ENCODE measurements around the gene HMMR. TPM values are rescaled to one million over a fixed set of nuclear protein-coding genes. Genes with fewer than 3 reads are reported as not detected.

Gene HMMR
- polyA plus RNA-seq, 1 donor from 2014 or later: not detected

GRCh38 chr5:163478126-163478981 lies 17.9 kb downstream of the HMMR start:
- Mint-ChIP-seq H3K9me3 (no peaks in the 10 kb centered on the region), H3K4me1 (peaks cover 0 to 8% (median 0%) of the 10 kb centered on the region in 3 donors), H3K27ac (peak overlapping the region in 1 of 3 donors; percentile 41), H3K36me3 (peaks cover 3% of the 10 kb centered on the region), H3K27me3 (no peaks in the 10 kb centered on the region), H3K4me3 (no peak overlapping the region)

DNA sequence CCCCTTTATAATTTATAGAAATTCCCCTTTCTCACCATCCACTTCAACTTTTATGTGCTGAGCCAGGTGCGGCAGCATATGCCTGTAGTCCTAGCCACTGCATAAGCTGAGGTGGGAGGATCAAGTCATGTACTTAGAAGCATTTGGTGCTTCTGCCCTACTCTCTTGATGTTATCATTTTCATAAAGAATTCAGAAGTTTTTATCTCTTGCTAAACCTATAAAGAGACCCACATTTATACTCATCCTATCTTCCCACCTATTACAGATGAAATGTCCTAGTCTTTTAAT lies 18.5 kb downstream of the HMMR start:
- peaks cover 0 to 5% (median 0%) of the 10 kb centered on the region in 3 donors for H3K4me1 Mint-ChIP-seq
- H3K27me3 Mint-ChIP-seq: no peaks in the 10 kb centered on the region
- H3K27ac Mint-ChIP-seq: no peak overlapping the region
- no peak overlapping the region for H3K4me3 Mint-ChIP-seq
- H3K9me3 Mint-ChIP-seq: no peaks in the 10 kb centered on the region
- H3K36me3 Mint-ChIP-seq: peaks cover 3% of the 10 kb centered on the region

GRCh38 chr5:163489055-163489744 lies 28.8 kb downstream of the HMMR start:
- no peaks in the 10 kb centered on the region for H3K4me1 Mint-ChIP-seq
- no peaks in the 10 kb centered on the region for H3K27me3 Mint-ChIP-seq
- no peaks in the 10 kb centered on the region for H3K9me3 Mint-ChIP-seq
- no peak overlapping the region for H3K4me3 Mint-ChIP-seq
- peaks cover 3% of the 10 kb centered on the region for H3K36me3 Mint-ChIP-seq
- H3K27ac Mint-ChIP-seq: no peak overlapping the region

DNA sequence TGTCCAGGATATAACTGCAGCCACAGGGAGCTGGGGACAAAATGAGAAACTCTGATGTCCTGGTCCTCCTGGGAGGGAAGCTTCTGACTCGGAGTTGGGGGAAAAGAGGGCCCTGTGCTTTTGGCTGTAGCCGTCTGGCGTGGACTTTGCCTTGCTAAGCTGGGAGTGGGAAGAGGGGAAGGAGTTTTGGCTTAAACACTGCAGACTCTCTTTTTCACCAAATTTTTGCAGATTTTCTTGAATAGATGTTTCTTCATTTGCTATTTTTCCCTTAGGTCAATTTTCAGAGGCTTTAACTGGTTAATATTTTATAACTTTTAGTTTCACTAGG lies 29.3 kb downstream of the HMMR start:
- Mint-ChIP-seq H3K9me3 (no peaks in the 10 kb centered on the region), H3K4me3 (no peak overlapping the region), H3K27me3 (no peaks in the 10 kb centered on the region), H3K4me1 (no peaks in the 10 kb centered on the region), H3K36me3 (peaks cover 3% of the 10 kb centered on the region), H3K27ac (no peak overlapping the region)

DNA sequence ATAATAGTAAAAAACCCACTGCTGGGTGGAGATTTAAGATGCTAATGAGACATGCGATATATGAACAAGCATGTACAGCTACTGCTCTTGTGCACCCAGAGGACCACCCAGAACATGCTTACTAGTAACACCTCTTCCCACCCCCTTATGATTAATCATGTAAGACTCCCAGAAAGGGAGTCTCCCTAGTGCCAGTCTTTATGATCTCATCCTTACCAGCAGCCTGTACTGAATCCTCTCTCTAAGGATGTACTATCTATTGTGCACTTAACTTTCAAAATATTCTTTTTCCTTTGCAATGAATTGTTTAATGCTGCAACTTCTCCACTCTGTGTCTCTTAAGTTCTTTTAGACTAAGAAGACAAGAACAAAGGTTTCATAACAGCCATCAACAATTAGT lies 35.9 kb downstream of the HMMR start:
- H3K4me1 Mint-ChIP-seq: no peaks in the 10 kb centered on the region
- no peaks in the 10 kb centered on the region for H3K36me3 Mint-ChIP-seq
- H3K27ac Mint-ChIP-seq: no peak overlapping the region
- no peaks in the 10 kb centered on the region for H3K27me3 Mint-ChIP-seq
- H3K4me3 Mint-ChIP-seq: no peak overlapping the region
- peaks cover 0 to 2% (median 0%) of the 10 kb centered on the region in 3 donors for H3K9me3 Mint-ChIP-seq

- no peak overlapping the region for H3K4me3 Mint-ChIP-seq
- no peaks in the 10 kb centered on the region for H3K4me1 Mint-ChIP-seq
- H3K27me3 Mint-ChIP-seq: no peaks in the 10 kb centered on the region
- peak overlapping the region in 1 of 3 donors; percentile 32 for H3K27ac Mint-ChIP-seq
- H3K36me3 Mint-ChIP-seq: no peaks in the 10 kb centered on the region
- peaks cover 0 to 2% (median 0%) of the 10 kb centered on the region in 3 donors for H3K9me3 Mint-ChIP-seq
These were observed 36.9 kb downstream of the HMMR start for GRCh38 chr5:163497315-163497714.

- Mint-ChIP-seq H3K9me3 (peaks cover 0 to 2% (median 0%) of the 10 kb centered on the region in 3 donors), H3K36me3 (no peaks in the 10 kb centered on the region), H3K27ac (no peak overlapping the region), H3K4me3 (no peak overlapping the region), H3K27me3 (no peaks in the 10 kb centered on the region), H3K4me1 (peaks cover 6 to 12% (median 9%) of the 10 kb centered on the region in 3 donors)
These were observed 38.5 kb downstream of the HMMR start for GRCh38 chr5:163498886-163499285.

GRCh38 chr5:163502521-163502920 lies 42.1 kb downstream of the HMMR start:
- H3K4me3 Mint-ChIP-seq: peak overlapping the region; percentile 94 to 99 (median 97)
- no peaks in the 10 kb centered on the region for H3K27me3 Mint-ChIP-seq
- H3K36me3 Mint-ChIP-seq: peaks cover 1% of the 10 kb centered on the region
- H3K4me1 Mint-ChIP-seq: peaks cover 13 to 23% (median 20%) of the 10 kb centered on the region in 3 donors
- H3K9me3 Mint-ChIP-seq: no peaks in the 10 kb centered on the region
- H3K27ac Mint-ChIP-seq: peak overlapping the region; percentile 82 to 98 (median 98)

GRCh38 chr5:163503106-163504078 lies 43.0 kb downstream of the HMMR start:
- Mint-ChIP-seq H3K27me3 (no peaks in the 10 kb centered on the region), H3K36me3 (peaks cover 1% of the 10 kb centered on the region), H3K4me1 (peaks cover 21 to 28% (median 28%) of the 10 kb centered on the region in 3 donors), H3K27ac (peak overlapping the region; percentile 98 to 100 (median 98)), H3K4me3 (peak overlapping the region; percentile 94 to 99 (median 97)), H3K9me3 (no peaks in the 10 kb centered on the region)

- Mint-ChIP-seq H3K27me3 (no peaks in the 10 kb centered on the region), H3K4me3 (peak overlapping the region; percentile 94 to 99 (median 97)), H3K9me3 (no peaks in the 10 kb centered on the region), H3K36me3 (peaks cover 1% of the 10 kb centered on the region), H3K27ac (peak overlapping the region; percentile 98 to 100 (median 98)), H3K4me1 (peaks cover 29 to 37% (median 35%) of the 10 kb centered on the region in 3 donors)
These were observed 43.9 kb downstream of the HMMR start for GRCh38 chr5:163504079-163504931.

GRCh38 chr5:163505049-163505367 lies 44.6 kb downstream of the HMMR start:
- H3K4me3 Mint-ChIP-seq: peak overlapping the region; percentile 94 to 99 (median 97)
- H3K27ac Mint-ChIP-seq: peak overlapping the region; percentile 98 to 100 (median 98)
- H3K9me3 Mint-ChIP-seq: no peaks in the 10 kb centered on the region
- peaks cover 1% of the 10 kb centered on the region for H3K36me3 Mint-ChIP-seq
- H3K4me1 Mint-ChIP-seq: peaks cover 36 to 43% (median 42%) of the 10 kb centered on the region in 3 donors
- H3K27me3 Mint-ChIP-seq: no peaks in the 10 kb centered on the region

DNA sequence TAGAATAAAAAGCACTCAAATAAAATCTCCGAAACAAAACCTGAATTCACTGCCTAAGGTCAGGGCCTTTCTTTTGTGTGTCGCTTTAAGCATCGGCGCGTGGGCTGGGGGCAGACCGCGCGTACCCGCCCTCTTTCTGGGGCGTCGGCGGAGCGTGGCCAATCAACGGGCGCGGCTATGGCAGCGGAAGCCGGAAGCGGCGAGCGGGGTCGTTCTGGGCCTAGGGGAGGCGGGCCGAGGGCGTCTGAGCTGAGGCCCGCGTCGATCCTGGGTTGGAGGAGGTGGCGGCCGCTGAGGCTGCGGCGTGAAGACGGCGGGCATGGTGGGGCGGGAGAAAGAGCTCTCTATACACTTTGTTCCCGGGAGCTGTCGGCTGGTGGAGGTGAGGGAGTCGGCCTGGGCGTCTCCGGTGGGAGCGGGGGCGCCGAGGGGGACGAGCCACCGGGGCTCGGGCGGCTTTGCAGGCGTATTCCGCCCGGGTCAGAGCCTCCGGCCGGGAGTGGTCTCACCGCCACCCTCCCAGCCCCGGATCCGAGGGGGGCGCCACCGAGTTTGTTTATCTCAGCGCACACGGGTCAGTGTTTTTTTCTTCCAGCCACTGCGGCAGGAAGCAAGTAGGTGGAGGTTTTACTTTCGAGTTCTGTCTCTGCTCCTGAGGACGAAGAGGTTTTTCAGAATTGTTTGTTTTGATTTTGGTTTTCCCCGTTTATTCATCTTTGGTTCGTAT lies 45.1 kb downstream of the HMMR start, which contains the start of gene MAT2B:
MAT2B (plus strand) TSS at position 252 of the 727 bp plus-strand sequence; CDS start at position 320, 68 bp downstream.
- H3K27me3 Mint-ChIP-seq: no peaks in the 10 kb centered on the region
- H3K4me1 Mint-ChIP-seq: peaks cover 38 to 46% (median 45%) of the 10 kb centered on the region in 3 donors
- H3K4me3 Mint-ChIP-seq: peak within 1 kb of the TSS; percentile 94 to 99 (median 97)
- peaks cover 1% of the 10 kb centered on the region for H3K36me3 Mint-ChIP-seq
- H3K27ac Mint-ChIP-seq: peak within 1 kb of the TSS; percentile 98 to 100 (median 98)
- no peaks in the 10 kb centered on the region for H3K9me3 Mint-ChIP-seq

- peak overlapping the region; percentile 98 to 100 (median 98) for H3K27ac Mint-ChIP-seq
These were observed 45.6 kb downstream of the HMMR start for GRCh38 chr5:163506095-163506457.

More at GRCh38 chr5:163506095-163506457, 45.6 kb downstream of the HMMR start:
- peaks cover 44 to 51% (median 50%) of the 10 kb centered on the region in 3 donors for H3K4me1 Mint-ChIP-seq
- no peaks in the 10 kb centered on the region for H3K9me3 Mint-ChIP-seq
- peaks cover 3% of the 10 kb centered on the region for H3K36me3 Mint-ChIP-seq
- peak overlapping the region; percentile 94 to 99 (median 97) for H3K4me3 Mint-ChIP-seq
- H3K27me3 Mint-ChIP-seq: no peaks in the 10 kb centered on the region
